GM12891 (cell line): Measurements from ENCODE around the gene C8B. TPM values are rescaled to one million over a fixed set of nuclear protein-coding genes. Genes with fewer than 3 reads are reported as not detected.

Source experiments
- DNase-seq: peaks from one replicate; pipeline ENCODE4 v3.0.0; 2011; ENCODE audit warnings: low spot score; ENCODE audit not compliant: insufficient read length
- FAIRE-seq: peaks from 2 replicates; lab custom pipeline; 2011; peaks lifted over from hg19 to GRCh38; lab: Jason Lieb, UNC
- PAX5 ChIP-seq: IDR thresholded peaks from 2 replicates; pipeline ENCODE4 v1.6.1; 2011; ENCODE audit warnings: low read length, moderate library complexity, mild to moderate bottlenecking; ENCODE audit not compliant: insufficient read depth, severe bottlenecking
- POLR2A ChIP-seq: IDR thresholded peaks from 2 replicates; pipeline ENCODE4 v1.6.1; 2011; ENCODE audit warnings: low read depth, low read length, control low read depth
- POLR2AphosphoS5 ChIP-seq: IDR thresholded peaks from 2 replicates; pipeline ENCODE4 v1.6.1; 2011; ENCODE audit warnings: low read depth, low read length, control low read depth
- POU2F2 ChIP-seq: IDR thresholded peaks from 2 replicates; pipeline ENCODE4 v1.6.1; 2011; ENCODE audit warnings: low read depth, mild to moderate bottlenecking, control low read depth, low read length, moderate library complexity
- SPI1 ChIP-seq: IDR thresholded peaks from 2 replicates; pipeline ENCODE4 v1.6.1; 2011; ENCODE audit warnings: low read depth, low read length, control low read depth
- TAF1 ChIP-seq: IDR thresholded peaks from 2 replicates; pipeline ENCODE4 v1.6.1; 2011; ENCODE audit warnings: low read depth, low read length, control low read depth
- polyA plus RNA-seq: library from polyadenylated mRNA; unstranded; fragments of >200 nt; gene quantifications from one replicate; pipeline ENCODE4 v1.2.1, GENCODE V29; 2012; ENCODE audit warnings: low read depth, missing spikeins, inconsistent platforms; ENCODE audit not compliant: missing spikeins

The C8B gene
- not detected for polyA plus RNA-seq

- no peak for TF ChIP-seq POU2F2
- TF ChIP-seq TAF1: no peak
- no peak for TF ChIP-seq SPI1
- no peak for TF ChIP-seq POLR2A
- no peak for TF ChIP-seq POLR2AphosphoS5
- TF ChIP-seq PAX5: no peak
Measured at GRCh38 chr1:56965916-56966697, at the start of gene C8B. C8B (minus strand) TSS chr1:56966015; CDS start chr1:56965948, 67 bp downstream.

GRCh38 chr1:57015071-57015470, 49.3 kb upstream of the C8B start:
- DNase-seq: no peak
- no peak for TF ChIP-seq PAX5
- TF ChIP-seq TAF1: no peak
- TF ChIP-seq POU2F2: no peak
- no peak for TF ChIP-seq POLR2A
- no peak for TF ChIP-seq POLR2AphosphoS5
- no peak for TF ChIP-seq SPI1
- no peak for FAIRE-seq

More at GRCh38 chr1:56965916-56966697, at the start of gene C8B:
- FAIRE-seq (no peak), DNase-seq (no peak)

- no peak for DNase-seq
- FAIRE-seq: no peak
- TF ChIP-seq POLR2A (no peak), POLR2AphosphoS5 (no peak), PAX5 (no peak), TAF1 (no peak), POU2F2 (no peak), SPI1 (no peak)
Measured at GRCh38 chr1:57013522-57013921, 47.7 kb upstream of the C8B start.

GRCh38 chr1:57012315-57012714, 46.5 kb upstream of the C8B start:
- DNase-seq (no peak), FAIRE-seq (no peak)
- TF ChIP-seq PAX5: no peak

- TF ChIP-seq POU2F2 (no peak), PAX5 (no peak), TAF1 (no peak), SPI1 (no peak), POLR2A (no peak), POLR2AphosphoS5 (no peak)
- no peak for FAIRE-seq
Measured at GRCh38 chr1:57010511-57010910, 44.7 kb upstream of the C8B start.

GRCh38 chr1:57007948-57008347, 42.1 kb upstream of the C8B start:
- no peak for DNase-seq
- no peak for TF ChIP-seq POU2F2
- no peak for TF ChIP-seq PAX5
- no peak for TF ChIP-seq SPI1
- TF ChIP-seq TAF1: no peak
- TF ChIP-seq POLR2AphosphoS5: no peak
- TF ChIP-seq POLR2A: no peak
- no peak for FAIRE-seq

More at GRCh38 chr1:57010511-57010910, 44.7 kb upstream of the C8B start:
- DNase-seq: no peak

- FAIRE-seq (no peak), DNase-seq (no peak)
- TF ChIP-seq SPI1: no peak
- no peak for TF ChIP-seq TAF1
- TF ChIP-seq POU2F2: no peak
- TF ChIP-seq POLR2AphosphoS5: no peak
- TF ChIP-seq POLR2A: no peak
- TF ChIP-seq PAX5: no peak
Measured at GRCh38 chr1:57007472-57007871, 41.7 kb upstream of the C8B start.

- DNase-seq (no peak), FAIRE-seq (no peak)
- TF ChIP-seq SPI1: no peak
- TF ChIP-seq POLR2A: no peak
- TF ChIP-seq PAX5: no peak
- no peak for TF ChIP-seq POLR2AphosphoS5
Measured at GRCh38 chr1:57003398-57004139, 37.8 kb upstream of the C8B start.

- no peak for DNase-seq
- no peak for FAIRE-seq
- TF ChIP-seq TAF1: no peak
- TF ChIP-seq POU2F2: no peak
- no peak for TF ChIP-seq POLR2A
- no peak for TF ChIP-seq PAX5
- no peak for TF ChIP-seq SPI1
- TF ChIP-seq POLR2AphosphoS5: no peak
Measured at GRCh38 chr1:56995414-56996100, 29.7 kb upstream of the C8B start.
